HEK293 (cell line): ENCODE results near the gene GBF1.

Source experiments
- CTCF ChIA-PET: fragments of 350-600 bp; formaldehyde crosslinking; extraction: SDS; loops from one replicate; lab custom pipeline; 2021; ENCODE audit warnings: antibody characterized with exemption; lab: Yijun Ruan, JAX
- POLR2A ChIA-PET: fragments of 300-600 bp; formaldehyde crosslinking; extraction: SDS; loops from one replicate; lab custom pipeline; 2020; ENCODE audit warnings: antibody characterized with exemption, inconsistent platforms; lab: Yijun Ruan, JAX
- H3K27ac ChIP-seq: fragments of 200-500 bp; sonication (Bioruptor generic); 2 replicates; pipeline ENCODE4 v1.5.1; 2014; ENCODE audit warnings: low read depth, low read length, control low read depth, inconsistent platforms; ENCODE audit errors: extremely low read depth
- H3K36me3 ChIP-seq, 2 experiments: fragments of 200-500 bp in 1 of 2; sonication (Bioruptor generic) in 1 of 2; 1 replicate in 1 of 2; 2 replicates in 1 of 2; pipeline ENCODE4 v1.5.1; 2014 to 2017; ENCODE audit warnings: inconsistent platforms in 2 of 2, low read length in 2 of 2; ENCODE audit not compliant: control insufficient read depth in 2 of 2, insufficient read depth in 1 of 2
- H3K4me1 ChIP-seq: fragments of 200-500 bp; sonication (Bioruptor generic); 2 replicates; pipeline ENCODE4 v1.5.1; 2014; ENCODE audit warnings: mild to moderate bottlenecking, low read length, inconsistent platforms; ENCODE audit not compliant: control insufficient read depth, insufficient read depth
- H3K4me3 ChIP-seq: 2 replicates; pipeline ENCODE4 v1.5.1; 2011; ENCODE audit warnings: low read depth, mild to moderate bottlenecking, control low read depth, low read length, moderate library complexity
- H3K9me3 ChIP-seq: fragments of 200-500 bp; sonication (Bioruptor generic); 2 replicates; pipeline ENCODE4 v1.5.1; 2014; ENCODE audit warnings: low read depth, low read length, inconsistent platforms; ENCODE audit not compliant: control insufficient read depth, insufficient read depth
- AEBP2 ChIP-seq: fragments of 450-650 bp; formaldehyde crosslinking; IDR thresholded peaks from 2 replicates; pipeline ENCODE4 v1.5.1; 2016; ENCODE audit warnings: missing biosample characterization, missing genetic modification characterization, borderline replicate concordance
- GLI4 ChIP-seq: fragments of 450-650 bp; formaldehyde crosslinking; IDR thresholded peaks from 2 replicates; pipeline ENCODE4 v1.5.1; 2016; ENCODE audit warnings: missing biosample characterization, missing genetic modification characterization
- MYNN ChIP-seq: fragments of 450-650 bp; formaldehyde crosslinking; IDR thresholded peaks from 2 replicates; pipeline ENCODE4 v1.5.1; 2016; ENCODE audit warnings: missing biosample characterization, missing genetic modification characterization, borderline replicate concordance
- MZF1 ChIP-seq: fragments of 450-650 bp; formaldehyde crosslinking; IDR thresholded peaks from 2 replicates; pipeline ENCODE4 v1.5.1; 2017; ENCODE audit warnings: missing biosample characterization, missing genetic modification characterization, borderline replicate concordance
- PBX3 ChIP-seq: sonication (generic); formaldehyde crosslinking; IDR thresholded peaks from 2 replicates; pipeline ENCODE4 v1.8.1; 2022; ENCODE audit warnings: mild to moderate bottlenecking, moderate library complexity, missing genetic modification reagents
- SETDB1 ChIP-seq: IDR thresholded peaks from one replicate; pipeline ENCODE4 v1.6.1; 2017; ENCODE audit warnings: mild to moderate bottlenecking, low read length, moderate library complexity, mixed read lengths; ENCODE audit not compliant: insufficient read length
- SP2 ChIP-seq: fragments of 450-650 bp; formaldehyde crosslinking; IDR thresholded peaks from 2 replicates; pipeline ENCODE4 v1.5.1; 2016; ENCODE audit warnings: missing biosample characterization, missing genetic modification characterization
- YY1 ChIP-seq: fragments of 450-650 bp; formaldehyde crosslinking; IDR thresholded peaks from 2 replicates; pipeline ENCODE4 v1.5.1; 2018; ENCODE audit warnings: missing biosample characterization, missing genetic modification characterization
- ZBTB20 ChIP-seq: fragments of 450-650 bp; formaldehyde crosslinking; IDR thresholded peaks from 2 replicates; pipeline ENCODE4 v1.5.1; 2016; ENCODE audit warnings: missing biosample characterization, missing genetic modification characterization
- ZBTB6 ChIP-seq: fragments of 450-650 bp; formaldehyde crosslinking; IDR thresholded peaks from 2 replicates; pipeline ENCODE4 v1.5.1; 2017; ENCODE audit warnings: missing biosample characterization, missing genetic modification characterization
- ZBTB8A ChIP-seq: fragments of 450-650 bp; formaldehyde crosslinking; IDR thresholded peaks from 2 replicates; pipeline ENCODE4 v1.5.1; 2016; ENCODE audit warnings: missing biosample characterization, missing genetic modification characterization
- ZFP3 ChIP-seq: fragments of 450-650 bp; formaldehyde crosslinking; IDR thresholded peaks from 2 replicates; pipeline ENCODE4 v1.5.1; 2016; ENCODE audit warnings: low read depth, missing biosample characterization, missing genetic modification characterization
- ZNF175 ChIP-seq: fragments of 450-650 bp; formaldehyde crosslinking; IDR thresholded peaks from 2 replicates; pipeline ENCODE4 v1.5.1; 2016; ENCODE audit warnings: missing biosample characterization, missing genetic modification characterization
- ZNF202 ChIP-seq: fragments of 450-650 bp; formaldehyde crosslinking; IDR thresholded peaks from 2 replicates; pipeline ENCODE4 v1.5.1; 2016; ENCODE audit warnings: missing biosample characterization, missing genetic modification characterization, borderline replicate concordance
- ZNF280D ChIP-seq: fragments of 450-650 bp; formaldehyde crosslinking; IDR thresholded peaks from 2 replicates; pipeline ENCODE4 v1.5.1; 2016; ENCODE audit warnings: missing biosample characterization, missing genetic modification characterization
- ZNF302 ChIP-seq: fragments of 450-650 bp; formaldehyde crosslinking; IDR thresholded peaks from 2 replicates; pipeline ENCODE4 v1.5.1; 2016; ENCODE audit warnings: missing biosample characterization, missing genetic modification characterization, low read depth
- ZNF426 ChIP-seq: fragments of 450-650 bp; formaldehyde crosslinking; IDR thresholded peaks from 2 replicates; pipeline ENCODE4 v1.5.1; 2017; ENCODE audit warnings: missing biosample characterization, missing genetic modification characterization, mild to moderate bottlenecking, inconsistent platforms, moderate library complexity
- ZNF488 ChIP-seq: fragments of 450-650 bp; formaldehyde crosslinking; IDR thresholded peaks from 2 replicates; pipeline ENCODE4 v1.5.1; 2016; ENCODE audit warnings: missing biosample characterization, missing genetic modification characterization
- ZNF658 ChIP-seq: fragments of 450-650 bp; formaldehyde crosslinking; IDR thresholded peaks from 2 replicates; pipeline ENCODE4; 2016; ENCODE audit warnings: missing biosample characterization, missing genetic modification characterization
- ZNF660 ChIP-seq: fragments of 450-650 bp; IDR thresholded peaks from 2 replicates; pipeline ENCODE4 v1.5.1; 2018; ENCODE audit warnings: missing biosample characterization, mild to moderate bottlenecking, missing genetic modification characterization
- ZNF664 ChIP-seq: fragments of 450-650 bp; formaldehyde crosslinking; IDR thresholded peaks from 2 replicates; pipeline ENCODE4 v1.5.1; 2016; ENCODE audit warnings: missing biosample characterization, missing genetic modification characterization
- ZNF692 ChIP-seq: fragments of 450-650 bp; formaldehyde crosslinking; IDR thresholded peaks from 2 replicates; pipeline ENCODE4 v1.5.1; 2016; ENCODE audit warnings: missing biosample characterization, missing genetic modification characterization
- ZNF747 ChIP-seq: fragments of 450-650 bp; formaldehyde crosslinking; IDR thresholded peaks from 2 replicates; pipeline ENCODE4 v1.5.1; 2016; ENCODE audit warnings: missing biosample characterization, missing genetic modification characterization
- ZNF76 ChIP-seq: fragments of 450-650 bp; formaldehyde crosslinking; IDR thresholded peaks from 2 replicates; pipeline ENCODE4; 2016; ENCODE audit warnings: low read depth, missing biosample characterization, missing genetic modification characterization, borderline replicate concordance
- ZSCAN23 ChIP-seq: fragments of 450-650 bp; formaldehyde crosslinking; IDR thresholded peaks from 2 replicates; pipeline ENCODE4 v1.5.1; 2016; ENCODE audit warnings: missing biosample characterization, missing genetic modification characterization
- ZSCAN30 ChIP-seq: fragments of 450-650 bp; IDR thresholded peaks from 2 replicates; pipeline ENCODE4 v1.5.1; 2018; ENCODE audit warnings: missing biosample characterization, mild to moderate bottlenecking, missing genetic modification characterization, moderate library complexity

The GBF1 gene

GRCh38 chr10:102219370-102219769 is 26.0 kb upstream of the GBF1 start (continued):
- TF ChIP-seq PBX3 (CRISPR knock-in tag) (no peak), SETDB1 (no peak), ZNF660 (tag by site-specific recombination) (no peak), ZNF280D (no peak), AEBP2 (tag by site-specific recombination) (no peak), ZSCAN23 (tag by site-specific recombination) (no peak), ZFP3 (tag by site-specific recombination) (no peak), SP2 (no peak), GLI4 (tag by site-specific recombination) (no peak), ZNF76 (tag by site-specific recombination) (no peak), ZNF426 (tag by site-specific recombination) (no peak)

GRCh38 chr10:102220612-102221011 is 24.7 kb upstream of the GBF1 start:
- Histone ChIP-seq H3K4me3 (no peak overlapping the region), H3K27ac (no peak overlapping the region), H3K4me1 (peaks cover 3% of the 10 kb centered on the region; the same call in 1 of the 2 replicates), H3K9me3 (no peaks in the 10 kb centered on the region), H3K36me3 (no peaks in the 10 kb centered on the region)
- TF ChIP-seq ZNF175 (tag by site-specific recombination) (no peak), MYNN (tag by site-specific recombination) (no peak), ZNF202 (tag by site-specific recombination) (no peak)
- POLR2A ChIA-PET = no interaction called here
- CTCF ChIA-PET = interaction anchor here (1.0 to 4.2 kb wide), 4 partner anchors 9 to 127 kb away, joined by 3 to 31 read pairs (median 10); no protein-coding TSS in a partner anchor

- CTCF ChIA-PET = interaction anchor here (0.6 to 0.7 kb wide), 2 partner anchors 8 to 147 kb away, joined by 3 read pairs; no protein-coding TSS in a partner anchor
- POLR2A ChIA-PET = no interaction called here
- peaks cover 7% of the 10 kb centered on the region for H3K4me1 ChIP-seq
- no peak overlapping the region for H3K27ac ChIP-seq
- no peak overlapping the region for H3K4me3 ChIP-seq
- H3K9me3 ChIP-seq = no peaks in the 10 kb centered on the region
- H3K36me3 ChIP-seq = no peaks in the 10 kb centered on the region
- TF ChIP-seq ZBTB6 (tag by site-specific recombination) (no peak), ZNF302 (tag by site-specific recombination) (no peak), ZSCAN30 (tag by site-specific recombination) (no peak), ZNF664 (tag by site-specific recombination) (no peak), ZNF488 (tag by site-specific recombination) (no peak), ZBTB20 (tag by site-specific recombination) (no peak), ZNF747 (tag by site-specific recombination) (no peak), ZNF692 (tag by site-specific recombination) (no peak), ZNF175 (tag by site-specific recombination) (no peak), MZF1 (no peak), ZBTB8A (tag by site-specific recombination) (no peak), YY1 (tag by site-specific recombination) (no peak), ZNF658 (tag by site-specific recombination) (no peak)
These were observed 22.5 kb upstream of the GBF1 start for GRCh38 chr10:102222797-102223196.
